K562 (cell line): ENCODE results near the gene HCRTR2. TPM values are rescaled to one million over a fixed set of nuclear protein-coding genes. Genes with fewer than 3 reads are reported as not detected.

ENCODE experiments used
- RFX1 ChIP-seq: fragments of 450-650 bp; IDR thresholded peaks from 2 replicates; pipeline ENCODE4 v1.6.1; 2016; ENCODE audit warnings: mild to moderate bottlenecking, moderate library complexity
- polyA plus RNA-seq, 8 experiments: library from polyadenylated mRNA; depleted of rRNA in 4 of 8; stranded (reverse) in 5 of 8; unstranded in 3 of 8; fragments of >200 nt; fragmentation: Nextera tagmentation in 2 of 8; fragmentation: Illumina TruSeq in 1 of 8; extraction: Ambion mirVana in 2 of 8; extraction: Trizol in 1 of 8; gene quantifications; 2 replicates each; pipeline versions ENCODE4 v1.2.1 to v1.2.3, GENCODE V29; 2011 to 2014; ENCODE audit warnings: inconsistent platforms in 1 of 8, missing spikeins in 1 of 8
- total RNA-seq, 7 experiments: library from RNA; depleted of rRNA in 6 of 7; stranded (reverse); fragments of >200 nt in 6 of 7; fragmentation: Illumina TruSeq in 2 of 7; extraction: Trizol in 2 of 7; gene quantifications; 2 replicates each; pipeline versions ENCODE4 v1.2.1 to v1.2.3, GENCODE V29; 2011 to 2021; ENCODE audit warnings: low replicate concordance in 1 of 7
- TF ChIP-seq, protein P1 (sequence below): fragments of 200-800 bp; sonication (Bioruptor generic); IDR thresholded peaks from 2 replicates; pipeline ENCODE4 v1.6.1; 2017; ENCODE audit warnings: missing genetic modification characterization, missing compliant biosample characterization
- TF ChIP-seq, protein P2 (sequence below): fragments of 200-800 bp; sonication (Bioruptor generic); IDR thresholded peaks from 2 replicates; pipeline ENCODE4 v1.6.1; 2016; ENCODE audit warnings: missing genetic modification characterization, missing compliant biosample characterization

HCRTR2 gene
- total and polyA plus RNA-seq, 9 of the 15 experiments (the other 6 are each of a cell fraction or from before 2014, with no cell fraction given), result not detected

DNA sequence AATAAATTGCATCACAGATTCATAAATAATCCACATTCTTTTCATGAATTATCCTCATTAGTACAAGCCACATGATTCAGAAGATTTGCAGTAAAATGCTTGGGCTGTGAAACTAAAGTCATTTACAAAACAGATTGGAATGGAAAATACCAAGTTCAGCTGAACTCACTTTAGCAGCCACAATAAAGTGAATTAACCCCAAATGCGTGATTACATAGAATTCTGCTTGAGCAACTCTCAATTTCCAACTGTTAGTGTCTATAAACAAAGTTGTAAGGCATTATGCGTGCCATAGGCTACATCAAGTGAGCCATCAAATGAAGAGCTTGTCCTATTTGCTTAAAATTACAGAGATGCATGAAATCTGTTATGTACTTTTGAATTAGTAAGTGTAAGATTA lies 92.6 kb downstream of the HCRTR2 start (continued):
- TF ChIP-seq, protein P1, sequence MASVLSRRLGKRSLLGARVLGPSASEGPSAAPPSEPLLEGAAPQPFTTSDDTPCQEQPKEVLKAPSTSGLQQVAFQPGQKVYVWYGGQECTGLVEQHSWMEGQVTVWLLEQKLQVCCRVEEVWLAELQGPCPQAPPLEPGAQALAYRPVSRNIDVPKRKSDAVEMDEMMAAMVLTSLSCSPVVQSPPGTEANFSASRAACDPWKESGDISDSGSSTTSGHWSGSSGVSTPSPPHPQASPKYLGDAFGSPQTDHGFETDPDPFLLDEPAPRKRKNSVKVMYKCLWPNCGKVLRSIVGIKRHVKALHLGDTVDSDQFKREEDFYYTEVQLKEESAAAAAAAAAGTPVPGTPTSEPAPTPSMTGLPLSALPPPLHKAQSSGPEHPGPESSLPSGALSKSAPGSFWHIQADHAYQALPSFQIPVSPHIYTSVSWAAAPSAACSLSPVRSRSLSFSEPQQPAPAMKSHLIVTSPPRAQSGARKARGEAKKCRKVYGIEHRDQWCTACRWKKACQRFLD (CRISPR knock-in tag), result no peak
- no peak for TF ChIP-seq RFX1
- TF ChIP-seq, protein P2, sequence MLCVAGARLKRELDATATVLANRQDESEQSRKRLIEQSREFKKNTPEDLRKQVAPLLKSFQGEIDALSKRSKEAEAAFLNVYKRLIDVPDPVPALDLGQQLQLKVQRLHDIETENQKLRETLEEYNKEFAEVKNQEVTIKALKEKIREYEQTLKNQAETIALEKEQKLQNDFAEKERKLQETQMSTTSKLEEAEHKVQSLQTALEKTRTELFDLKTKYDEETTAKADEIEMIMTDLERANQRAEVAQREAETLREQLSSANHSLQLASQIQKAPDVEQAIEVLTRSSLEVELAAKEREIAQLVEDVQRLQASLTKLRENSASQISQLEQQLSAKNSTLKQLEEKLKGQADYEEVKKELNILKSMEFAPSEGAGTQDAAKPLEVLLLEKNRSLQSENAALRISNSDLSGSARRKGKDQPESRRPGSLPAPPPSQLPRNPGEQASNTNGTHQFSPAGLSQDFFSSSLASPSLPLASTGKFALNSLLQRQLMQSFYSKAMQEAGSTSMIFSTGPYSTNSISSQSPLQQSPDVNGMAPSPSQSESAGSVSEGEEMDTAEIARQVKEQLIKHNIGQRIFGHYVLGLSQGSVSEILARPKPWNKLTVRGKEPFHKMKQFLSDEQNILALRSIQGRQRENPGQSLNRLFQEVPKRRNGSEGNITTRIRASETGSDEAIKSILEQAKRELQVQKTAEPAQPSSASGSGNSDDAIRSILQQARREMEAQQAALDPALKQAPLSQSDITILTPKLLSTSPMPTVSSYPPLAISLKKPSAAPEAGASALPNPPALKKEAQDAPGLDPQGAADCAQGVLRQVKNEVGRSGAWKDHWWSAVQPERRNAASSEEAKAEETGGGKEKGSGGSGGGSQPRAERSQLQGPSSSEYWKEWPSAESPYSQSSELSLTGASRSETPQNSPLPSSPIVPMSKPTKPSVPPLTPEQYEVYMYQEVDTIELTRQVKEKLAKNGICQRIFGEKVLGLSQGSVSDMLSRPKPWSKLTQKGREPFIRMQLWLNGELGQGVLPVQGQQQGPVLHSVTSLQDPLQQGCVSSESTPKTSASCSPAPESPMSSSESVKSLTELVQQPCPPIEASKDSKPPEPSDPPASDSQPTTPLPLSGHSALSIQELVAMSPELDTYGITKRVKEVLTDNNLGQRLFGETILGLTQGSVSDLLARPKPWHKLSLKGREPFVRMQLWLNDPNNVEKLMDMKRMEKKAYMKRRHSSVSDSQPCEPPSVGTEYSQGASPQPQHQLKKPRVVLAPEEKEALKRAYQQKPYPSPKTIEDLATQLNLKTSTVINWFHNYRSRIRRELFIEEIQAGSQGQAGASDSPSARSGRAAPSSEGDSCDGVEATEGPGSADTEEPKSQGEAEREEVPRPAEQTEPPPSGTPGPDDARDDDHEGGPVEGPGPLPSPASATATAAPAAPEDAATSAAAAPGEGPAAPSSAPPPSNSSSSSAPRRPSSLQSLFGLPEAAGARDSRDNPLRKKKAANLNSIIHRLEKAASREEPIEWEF (CRISPR knock-in tag), result no peak
